Choroid plexus epithelial cell (primary cell): ENCODE measurements around the gene ABHD5.

ENCODE experiments used
- DNase-seq: peaks from one replicate; pipeline ENCODE4 v3.0.0-alpha.2; 2010; ENCODE audit warnings: low read depth
- H3K4me3 ChIP-seq: 2 replicates; pipeline ENCODE4 v1.5.1; 2011; ENCODE audit warnings: low read depth, mild to moderate bottlenecking, control low read depth, low read length, moderate library complexity
- TF ChIP-seq, protein P1 (sequence below): conservative IDR thresholded peaks from 2 replicates; pipeline ENCODE4 v1.5.1; 2011; ENCODE audit warnings: low read depth, mild to moderate bottlenecking, control low read depth, inconsistent platforms, low read length, moderate library complexity

ABHD5 gene

GRCh38 chr3:43755516-43756200 is 64.9 kb downstream of the ABHD5 start:
- DNase-seq = no peak
- H3K4me3 ChIP-seq = no peak overlapping the region
- TF ChIP-seq, protein P1, sequence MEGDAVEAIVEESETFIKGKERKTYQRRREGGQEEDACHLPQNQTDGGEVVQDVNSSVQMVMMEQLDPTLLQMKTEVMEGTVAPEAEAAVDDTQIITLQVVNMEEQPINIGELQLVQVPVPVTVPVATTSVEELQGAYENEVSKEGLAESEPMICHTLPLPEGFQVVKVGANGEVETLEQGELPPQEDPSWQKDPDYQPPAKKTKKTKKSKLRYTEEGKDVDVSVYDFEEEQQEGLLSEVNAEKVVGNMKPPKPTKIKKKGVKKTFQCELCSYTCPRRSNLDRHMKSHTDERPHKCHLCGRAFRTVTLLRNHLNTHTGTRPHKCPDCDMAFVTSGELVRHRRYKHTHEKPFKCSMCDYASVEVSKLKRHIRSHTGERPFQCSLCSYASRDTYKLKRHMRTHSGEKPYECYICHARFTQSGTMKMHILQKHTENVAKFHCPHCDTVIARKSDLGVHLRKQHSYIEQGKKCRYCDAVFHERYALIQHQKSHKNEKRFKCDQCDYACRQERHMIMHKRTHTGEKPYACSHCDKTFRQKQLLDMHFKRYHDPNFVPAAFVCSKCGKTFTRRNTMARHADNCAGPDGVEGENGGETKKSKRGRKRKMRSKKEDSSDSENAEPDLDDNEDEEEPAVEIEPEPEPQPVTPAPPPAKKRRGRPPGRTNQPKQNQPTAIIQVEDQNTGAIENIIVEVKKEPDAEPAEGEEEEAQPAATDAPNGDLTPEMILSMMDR = no peak

- TF ChIP-seq, protein P1 = no peak
- no peak for DNase-seq
These were observed 67.1 kb downstream of the ABHD5 start for GRCh38 chr3:43757666-43758321.

DNA sequence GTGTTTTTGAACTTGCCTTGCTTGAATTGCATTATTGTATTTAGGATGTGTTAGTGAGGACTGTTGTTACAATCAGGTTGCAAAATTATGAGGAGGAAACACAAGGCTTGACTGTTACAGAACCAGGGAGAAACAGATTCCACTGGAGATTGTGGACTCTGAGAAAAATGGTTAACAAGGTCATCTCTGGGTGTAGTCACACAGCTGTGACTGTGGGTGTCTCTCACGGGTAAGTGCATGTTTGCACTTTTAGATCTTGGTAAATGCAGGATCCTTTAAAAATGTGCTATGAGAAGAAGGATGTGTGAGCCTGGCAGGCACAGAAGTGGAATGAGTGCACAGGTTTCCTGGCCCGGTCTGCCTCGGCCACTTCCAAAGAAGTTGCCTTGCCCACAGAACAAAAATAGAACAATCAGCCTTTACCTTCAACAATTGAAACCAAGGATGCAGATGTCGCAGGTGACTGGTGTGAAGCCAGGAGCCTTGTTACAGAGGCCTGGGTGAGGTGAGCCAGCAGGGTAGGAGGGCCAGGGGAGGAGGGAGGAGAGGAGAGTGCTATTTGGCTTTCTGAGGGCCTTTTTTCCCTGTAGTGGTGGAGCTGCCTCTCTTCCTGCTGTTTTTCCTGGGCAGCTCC is 68.0 kb downstream of the ABHD5 start:
- H3K4me3 ChIP-seq = no peak overlapping the region
- TF ChIP-seq, protein P1 = no peak
- DNase-seq = no peak

More at GRCh38 chr3:43757666-43758321, 67.1 kb downstream of the ABHD5 start:
- no peak overlapping the region for H3K4me3 ChIP-seq

GRCh38 chr3:43759297-43759782 is 68.6 kb downstream of the ABHD5 start:
- no peak overlapping the region for H3K4me3 ChIP-seq
- DNase-seq = peak; percentile 76
- TF ChIP-seq, protein P1 = peak; percentile 49

DNA sequence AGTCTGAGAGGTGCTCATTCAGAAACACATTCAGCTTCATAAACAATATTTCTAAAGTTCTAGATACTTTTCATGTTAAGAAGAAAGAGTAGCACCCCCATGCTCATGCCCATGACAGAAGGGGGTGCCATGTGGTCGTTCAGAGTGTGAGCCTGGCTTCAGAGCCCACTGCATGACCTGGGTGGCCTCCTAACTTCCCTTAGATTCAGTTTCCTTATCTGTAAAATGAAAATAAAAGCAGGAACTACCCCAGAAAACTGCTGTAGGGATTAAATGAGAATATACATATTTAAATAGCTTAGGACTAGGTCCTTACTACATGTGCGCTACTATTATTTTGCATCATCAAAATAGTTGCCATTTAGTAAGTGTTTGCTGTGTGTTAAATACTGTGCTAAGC is 69.2 kb downstream of the ABHD5 start:
- no peak for DNase-seq
- no peak overlapping the region for H3K4me3 ChIP-seq
- TF ChIP-seq, protein P1 = no peak

DNA sequence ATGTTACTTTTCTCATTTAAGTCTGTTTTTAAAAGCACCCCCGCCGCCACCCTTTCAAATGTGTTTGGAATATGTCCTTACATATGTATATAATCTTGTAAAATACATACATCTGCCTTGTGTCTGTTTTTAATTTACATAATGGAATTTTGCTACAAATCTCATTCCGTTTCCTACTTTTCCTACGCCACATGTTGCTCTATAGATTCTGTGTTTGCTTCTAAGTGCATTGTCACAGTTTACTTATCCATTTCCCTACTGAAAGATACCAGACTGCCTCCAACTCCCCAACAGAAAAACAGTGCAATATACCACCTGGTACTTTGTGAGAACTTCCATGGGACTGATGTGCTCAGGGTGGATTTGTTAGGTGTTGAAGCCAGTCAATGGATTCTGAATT is 70.2 kb downstream of the ABHD5 start:
- no peak overlapping the region for H3K4me3 ChIP-seq
- DNase-seq = no peak
- TF ChIP-seq, protein P1 = no peak
